ENCODE results near the gene CRLF3.
"Not testable (repeated sequence)": the region's sequence is repeated elsewhere in the genome, so short reads cannot be mapped to it uniquely, and the experiment has no call there.

Gene CRLF3

DNA sequence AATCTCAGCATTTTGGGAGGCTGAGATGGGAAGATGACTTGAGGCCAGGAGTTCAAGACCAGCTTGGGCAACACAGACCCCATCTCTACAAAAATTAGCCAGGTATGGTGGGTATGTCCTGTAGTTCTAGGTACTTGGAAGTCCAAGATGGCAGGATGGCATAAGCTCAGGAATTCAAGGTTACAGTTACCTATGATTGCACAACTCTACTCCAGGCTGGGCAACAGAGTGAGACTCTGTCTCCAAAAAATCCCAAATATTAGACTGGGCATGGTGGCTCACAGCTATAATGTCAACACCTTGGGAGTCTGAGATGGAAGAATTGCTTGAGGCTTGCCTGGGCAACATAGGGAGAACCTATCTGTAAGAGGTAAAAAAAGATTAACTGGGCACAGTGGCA, 63.4 kb downstream of the CRLF3 start:
- H3K4me3 ChIP-seq (ENCODE audit: low read depth, low read length) = no peak overlapping the region
- TF ChIP-seq CTCF (conservative IDR thresholded peaks at IDR 0.05; ENCODE audit: low read depth, low read length) = no peak
- no peak for DNase-seq (ENCODE audit: low read depth)

DNA sequence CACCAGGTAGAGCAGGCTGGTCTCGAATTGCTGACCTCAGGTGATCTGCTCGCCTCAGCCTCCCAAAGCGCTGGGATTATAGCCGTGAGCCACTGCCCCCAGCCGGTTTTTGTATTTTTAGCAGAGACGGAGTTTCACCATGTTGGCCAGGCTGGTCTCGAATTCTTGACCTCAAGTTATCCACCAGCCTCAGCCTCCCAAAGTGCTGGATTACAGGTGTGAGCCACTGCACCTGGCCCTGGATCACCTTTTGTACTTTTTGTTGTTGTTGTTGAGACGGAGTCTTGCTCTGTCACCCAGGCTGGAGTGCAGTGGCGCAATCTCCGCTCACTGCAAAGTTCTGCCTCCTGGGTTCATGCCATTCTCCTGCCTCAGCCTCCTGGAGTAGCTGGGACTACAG, 71.2 kb downstream of the CRLF3 start:
- not testable (repeated sequence) for H3K4me3 ChIP-seq (ENCODE audit: low read depth, low read length); DNase-seq (ENCODE audit: low read depth)

DNA sequence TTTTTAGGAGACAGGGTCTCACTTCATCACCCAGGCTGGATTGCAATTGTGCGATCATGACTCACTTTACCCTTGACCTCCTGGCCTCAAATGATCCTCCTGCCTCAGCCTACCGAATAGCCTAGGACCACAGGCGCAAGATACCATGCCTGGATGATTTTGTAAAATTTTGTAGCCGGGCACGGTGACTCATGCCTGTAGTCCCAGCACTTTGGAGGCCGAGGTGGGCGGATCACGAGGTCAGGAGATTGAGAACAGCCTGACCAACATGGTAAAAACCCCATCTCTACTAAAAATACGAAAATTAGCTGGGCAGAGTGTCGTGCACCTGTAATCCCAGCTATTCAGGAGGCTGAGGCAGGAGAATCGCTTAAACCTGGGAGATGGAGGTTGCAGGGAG, 73.5 kb downstream of the CRLF3 start:
- H3K4me3 ChIP-seq (ENCODE audit: low read depth, low read length); DNase-seq (ENCODE audit: low read depth): not testable (repeated sequence)

- not testable (repeated sequence) for H3K4me3 ChIP-seq (ENCODE audit: low read depth, low read length); DNase-seq (ENCODE audit: low read depth)
Measured at GRCh38 chr17:30747621-30748020, 76.9 kb downstream of the CRLF3 start.

GRCh38 chr17:30742669-30743068, 81.8 kb downstream of the CRLF3 start:
- DNase-seq (ENCODE audit: low read depth); H3K4me3 ChIP-seq (ENCODE audit: low read depth, low read length): not testable (repeated sequence)

DNA sequence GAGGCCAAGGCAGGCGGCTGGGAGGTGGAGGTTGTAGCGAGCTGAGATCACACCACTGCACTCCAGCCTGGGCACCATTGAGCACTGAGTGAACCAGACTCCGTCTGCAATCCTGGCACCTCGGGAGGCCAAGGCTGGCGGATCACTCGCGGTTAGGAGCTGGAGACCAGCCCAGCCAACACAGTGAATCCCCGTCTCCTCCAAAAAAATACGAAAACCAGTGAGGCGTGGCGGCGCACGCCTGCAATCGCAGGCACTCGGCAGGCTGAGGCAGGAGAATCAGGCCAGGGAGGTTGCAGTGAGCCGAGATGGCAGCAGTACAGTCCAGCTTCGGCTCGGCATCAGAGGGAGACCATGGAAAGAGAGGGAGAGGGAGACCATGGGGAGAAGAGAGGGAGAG, 88.1 kb downstream of the CRLF3 start:
- H3K4me3 ChIP-seq (ENCODE audit: low read depth, low read length); DNase-seq (ENCODE audit: low read depth): not testable (repeated sequence)

DNA sequence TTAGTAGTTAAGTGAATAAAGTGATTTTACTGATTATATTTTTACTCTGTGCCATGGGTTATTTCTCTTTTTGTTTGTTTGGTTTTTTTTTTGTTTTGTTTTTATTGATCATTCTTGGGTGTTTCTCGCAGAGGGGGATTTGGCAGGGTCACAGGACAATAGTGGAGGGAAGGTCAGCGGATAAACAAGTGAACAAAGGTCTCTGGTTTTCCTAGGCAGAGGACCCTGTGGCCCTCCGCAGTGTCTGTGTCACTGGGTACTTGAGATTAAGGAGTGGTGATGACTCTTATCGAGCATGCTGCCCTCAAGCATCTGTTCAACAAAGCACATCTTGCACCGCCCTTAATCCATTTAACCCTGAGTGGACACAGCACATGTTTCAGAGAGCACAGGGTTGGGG, 88.8 kb downstream of the CRLF3 start:
- not testable (repeated sequence) for DNase-seq (ENCODE audit: low read depth); H3K4me3 ChIP-seq (ENCODE audit: low read depth, low read length)

DNA sequence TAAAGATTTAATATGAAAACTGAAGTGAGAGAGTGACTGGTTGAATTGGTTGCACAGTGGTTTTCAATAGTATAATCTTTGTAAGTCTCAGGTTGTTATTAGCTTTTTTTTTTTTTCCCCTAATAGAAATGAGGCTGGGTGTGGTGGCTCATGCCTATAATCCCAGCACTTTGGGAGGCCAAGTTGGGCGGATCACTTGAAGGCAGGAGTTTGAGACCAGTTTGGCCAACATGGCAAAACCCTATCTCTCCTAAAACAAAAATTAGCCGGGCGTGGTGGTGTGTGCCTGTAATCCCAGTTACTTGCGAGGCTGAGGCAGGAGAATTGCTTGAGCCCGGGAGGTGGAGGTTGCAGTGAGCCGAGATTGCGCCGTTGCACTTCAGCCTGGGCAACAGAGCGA, 89.3 kb downstream of the CRLF3 start:
- DNase-seq (ENCODE audit: low read depth) = not testable (repeated sequence)

DNA sequence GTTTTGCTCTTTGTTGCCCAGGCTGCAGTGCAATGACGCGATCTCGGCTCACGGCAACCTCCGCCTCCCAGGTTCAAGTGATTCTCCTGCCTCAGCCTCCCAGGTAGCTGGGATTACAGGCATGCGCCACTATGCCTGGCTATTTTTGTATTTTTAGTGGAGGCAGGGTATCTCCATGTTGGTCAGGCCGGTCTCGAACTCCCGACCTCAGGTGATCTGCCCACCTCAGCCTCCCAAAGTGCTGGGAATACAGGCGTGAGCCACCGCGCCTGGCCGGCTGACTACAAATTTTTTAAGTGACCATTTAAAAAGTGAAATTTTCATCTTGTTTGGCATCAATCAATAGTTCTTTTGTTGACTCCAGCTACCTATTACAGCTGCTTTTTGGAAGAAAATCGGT, 90.3 kb downstream of the CRLF3 start:
- H3K4me3 ChIP-seq (ENCODE audit: low read depth, low read length); DNase-seq (ENCODE audit: low read depth): not testable (repeated sequence)

More for the DNA sequence above, 89.3 kb downstream of the CRLF3 start:
- not testable (repeated sequence) for H3K4me3 ChIP-seq (ENCODE audit: low read depth, low read length)
